DMS114 treated with DMSO at 0.1 percent for 48 hours (cell line): ENCODE data around the gene GPR135.

Experiments
- DNase-seq: peaks from one replicate; lab custom pipeline; 2025; ENCODE audit not compliant: unreplicated experiment; lab: John Stamatoyannopoulos, UW

Gene GPR135

GRCh38 chr14:59425322-59425935 lies 39.8 kb downstream of the GPR135 start:
- DNase-seq, result no peak

GRCh38 chr14:59424341-59425071 lies 40.7 kb downstream of the GPR135 start:
- DNase-seq, result no peak

- DNase-seq, result no peak
Observed at GRCh38 chr14:59422069-59422881, 42.9 kb downstream of the GPR135 start.

GRCh38 chr14:59419303-59419702 lies 45.9 kb downstream of the GPR135 start:
- no peak for DNase-seq

- DNase-seq, result no peak
Observed at GRCh38 chr14:59417311-59417710, 47.9 kb downstream of the GPR135 start.

GRCh38 chr14:59415836-59416602 lies 49.2 kb downstream of the GPR135 start:
- no peak for DNase-seq
